RWPE2 (cell line): ENCODE data around the gene TTC32.

ENCODE experiments used
- ATAC-seq: fragments of 200-7000 bp; cut with Tn5 transposase; 3 replicates; pipeline ENCODE4 v1.9.1; 2021; ENCODE audit warnings: low read depth
- DNase-seq: peaks from one replicate; pipeline ENCODE4 v3.0.0-alpha.2; 2020; ENCODE audit warnings: low spot score
- H3K27ac ChIP-seq: fragments of 450-650 bp; 2 replicates; pipeline ENCODE4 v1.5.1; 2017; ENCODE audit warnings: mild to moderate bottlenecking; ENCODE audit not compliant: poor library complexity, severe bottlenecking
- H3K27me3 ChIP-seq: fragments of 250-450 bp; sonication (Bioruptor Pico); 2 replicates; pipeline ENCODE4 v1.5.1; 2021; ENCODE audit warnings: mild to moderate bottlenecking, moderate library complexity; ENCODE audit not compliant: insufficient read depth, poor library complexity, severe bottlenecking
- H3K36me3 ChIP-seq: fragments of 250-450 bp; sonication (Bioruptor Pico); 2 replicates; pipeline ENCODE4 v1.5.1; 2020; ENCODE audit warnings: low read depth, mild to moderate bottlenecking, moderate library complexity
- H3K4me1 ChIP-seq: fragments of 250-450 bp; sonication (Bioruptor Pico); 2 replicates; pipeline ENCODE4 v1.5.1; 2021; ENCODE audit warnings: mild to moderate bottlenecking, moderate library complexity; ENCODE audit not compliant: insufficient read depth, poor library complexity, severe bottlenecking
- H3K4me3 ChIP-seq: fragments of 250-450 bp; sonication (Bioruptor Pico); 2 replicates; pipeline ENCODE4 v1.5.1; 2021; ENCODE audit warnings: mild to moderate bottlenecking, moderate library complexity; ENCODE audit not compliant: severe bottlenecking
- H3K9me3 ChIP-seq: fragments of 250-450 bp; sonication (Bioruptor Pico); 2 replicates; pipeline ENCODE4 v1.5.1; 2021; ENCODE audit warnings: mild to moderate bottlenecking, moderate library complexity; ENCODE audit not compliant: severe bottlenecking
- TF ChIP-seq, protein P1 (sequence below): fragments of 450-650 bp; IDR thresholded peaks from one replicate; pipeline ENCODE4 v1.5.1; 2017; ENCODE audit warnings: mild to moderate bottlenecking, moderate library complexity; ENCODE audit not compliant: poor library complexity, severe bottlenecking

The TTC32 gene

GRCh38 chr2:19848029-19848750, 53.6 kb downstream of the TTC32 start:
- TF ChIP-seq, protein P1, sequence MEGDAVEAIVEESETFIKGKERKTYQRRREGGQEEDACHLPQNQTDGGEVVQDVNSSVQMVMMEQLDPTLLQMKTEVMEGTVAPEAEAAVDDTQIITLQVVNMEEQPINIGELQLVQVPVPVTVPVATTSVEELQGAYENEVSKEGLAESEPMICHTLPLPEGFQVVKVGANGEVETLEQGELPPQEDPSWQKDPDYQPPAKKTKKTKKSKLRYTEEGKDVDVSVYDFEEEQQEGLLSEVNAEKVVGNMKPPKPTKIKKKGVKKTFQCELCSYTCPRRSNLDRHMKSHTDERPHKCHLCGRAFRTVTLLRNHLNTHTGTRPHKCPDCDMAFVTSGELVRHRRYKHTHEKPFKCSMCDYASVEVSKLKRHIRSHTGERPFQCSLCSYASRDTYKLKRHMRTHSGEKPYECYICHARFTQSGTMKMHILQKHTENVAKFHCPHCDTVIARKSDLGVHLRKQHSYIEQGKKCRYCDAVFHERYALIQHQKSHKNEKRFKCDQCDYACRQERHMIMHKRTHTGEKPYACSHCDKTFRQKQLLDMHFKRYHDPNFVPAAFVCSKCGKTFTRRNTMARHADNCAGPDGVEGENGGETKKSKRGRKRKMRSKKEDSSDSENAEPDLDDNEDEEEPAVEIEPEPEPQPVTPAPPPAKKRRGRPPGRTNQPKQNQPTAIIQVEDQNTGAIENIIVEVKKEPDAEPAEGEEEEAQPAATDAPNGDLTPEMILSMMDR = no peak
- no peaks in the 10 kb centered on the region for H3K27me3 ChIP-seq
- no peak overlapping the region for H3K27ac ChIP-seq
- no peaks in the 10 kb centered on the region for H3K36me3 ChIP-seq
- no peak for DNase-seq
- no peaks in the 10 kb centered on the region for H3K9me3 ChIP-seq
- no peaks in the 10 kb centered on the region for H3K4me1 ChIP-seq
- no peak overlapping the region for H3K4me3 ChIP-seq
- ATAC-seq = no peak

GRCh38 chr2:19847486-19847885, 54.3 kb downstream of the TTC32 start:
- TF ChIP-seq, protein P1 = no peak
- Histone ChIP-seq H3K36me3 (no peaks in the 10 kb centered on the region), H3K27me3 (no peaks in the 10 kb centered on the region), H3K9me3 (no peaks in the 10 kb centered on the region), H3K4me3 (no peak overlapping the region), H3K4me1 (no peaks in the 10 kb centered on the region), H3K27ac (no peak overlapping the region)
- ATAC-seq = no peak
- no peak for DNase-seq
